ENCODE data around the gene MYOM1.

The MYOM1 gene

GRCh38 chr18:3111523-3112240 lies 108.1 kb downstream of the MYOM1 start:
- no peak for FAIRE-seq

- FAIRE-seq, result no peak
These were observed 109.6 kb downstream of the MYOM1 start for GRCh38 chr18:3110034-3110752.

- no peak for FAIRE-seq
These were observed 112.0 kb downstream of the MYOM1 start for GRCh38 chr18:3107740-3108151.

GRCh38 chr18:3104190-3105054 lies 115.3 kb downstream of the MYOM1 start:
- no peak for FAIRE-seq

GRCh38 chr18:3103576-3103975 lies 116.2 kb downstream of the MYOM1 start:
- FAIRE-seq, result no peak

- no peak for FAIRE-seq
These were observed 116.8 kb downstream of the MYOM1 start for GRCh38 chr18:3102983-3103382.

GRCh38 chr18:3100498-3101132 lies 119.2 kb downstream of the MYOM1 start:
- FAIRE-seq, result no peak

- no peak for FAIRE-seq
These were observed 120.4 kb downstream of the MYOM1 start for GRCh38 chr18:3099327-3099726.

- no peak for FAIRE-seq
These were observed 122.7 kb downstream of the MYOM1 start for GRCh38 chr18:3097082-3097481.

GRCh38 chr18:3095921-3096320 lies 123.8 kb downstream of the MYOM1 start:
- no peak for FAIRE-seq

- no peak for FAIRE-seq
These were observed 125.5 kb downstream of the MYOM1 start for GRCh38 chr18:3094338-3094684.

GRCh38 chr18:3093624-3094337 lies 126.0 kb downstream of the MYOM1 start:
- FAIRE-seq, result no peak

- FAIRE-seq, result no peak
These were observed 127.0 kb downstream of the MYOM1 start for GRCh38 chr18:3092727-3093126.

- no peak for FAIRE-seq
These were observed 130.2 kb downstream of the MYOM1 start for GRCh38 chr18:3089579-3089978.

GRCh38 chr18:3088449-3088848 lies 131.3 kb downstream of the MYOM1 start:
- no peak for FAIRE-seq

GRCh38 chr18:3086871-3087270 lies 132.9 kb downstream of the MYOM1 start:
- FAIRE-seq, result no peak

- no peak for FAIRE-seq
These were observed 134.2 kb downstream of the MYOM1 start for GRCh38 chr18:3085612-3086011.

- FAIRE-seq, result no peak
These were observed 135.6 kb downstream of the MYOM1 start for GRCh38 chr18:3084206-3084605.

GRCh38 chr18:3083766-3084165 lies 136.0 kb downstream of the MYOM1 start:
- no peak for FAIRE-seq

- no peak for FAIRE-seq
These were observed 138.2 kb downstream of the MYOM1 start for GRCh38 chr18:3081584-3081991.

GRCh38 chr18:3079653-3080052 lies 140.1 kb downstream of the MYOM1 start:
- no peak for FAIRE-seq

- no peak for FAIRE-seq
These were observed 144.3 kb downstream of the MYOM1 start for GRCh38 chr18:3075491-3075890.
